Activated CD4-positive, alpha-beta T cell treated with anti-CD3 and anti-CD28 coated beads, Interleukin-2, amount 50 U/mL, for 1 hour (primary cell): ENCODE data around the gene BHLHE40.
A peak's percentile ranks its signal among the peaks of the same experiment; 100 is the strongest.
"Not testable (repeated sequence)": the region's sequence is repeated elsewhere in the genome, so short reads cannot be mapped to it uniquely, and the experiment has no call there.

ENCODE experiments used
- DNase-seq: peaks from one replicate; pipeline ENCODE4 v3.0.0-alpha.2; 2020

BHLHE40 gene

GRCh38 chr3:4979428-4980228 is at the start of gene BHLHE40:
Gene BHLHE40, plus strand, starts transcription at chr3:4979437. Its CDS starts 282 bp downstream, at chr3:4979719.
- peak; percentile 29 for DNase-seq

GRCh38 chr3:4930501-4930900 is 48.7 kb upstream of the BHLHE40 start:
- DNase-seq = no peak

DNA sequence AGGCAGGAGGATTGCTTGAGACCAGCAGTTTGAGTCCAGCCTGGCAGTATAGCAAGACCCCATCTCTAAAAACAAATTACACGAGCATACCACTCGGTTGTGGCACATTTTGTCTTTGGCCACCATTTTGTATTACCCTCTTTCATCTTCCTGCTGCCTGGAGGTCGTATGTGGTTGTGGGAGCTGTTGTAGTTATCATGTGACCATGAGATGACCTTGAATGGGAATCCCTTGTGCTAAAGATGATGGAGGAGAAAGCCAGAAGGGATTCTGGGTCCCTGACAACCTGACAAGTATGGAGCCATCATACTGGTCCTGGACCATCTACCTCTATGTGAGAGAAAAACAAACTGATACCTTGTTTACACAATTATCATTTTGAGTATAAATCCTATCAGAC is 45.2 kb upstream of the BHLHE40 start:
- no peak for DNase-seq

GRCh38 chr3:4935347-4935746 is 43.9 kb upstream of the BHLHE40 start:
- no peak for DNase-seq

DNA sequence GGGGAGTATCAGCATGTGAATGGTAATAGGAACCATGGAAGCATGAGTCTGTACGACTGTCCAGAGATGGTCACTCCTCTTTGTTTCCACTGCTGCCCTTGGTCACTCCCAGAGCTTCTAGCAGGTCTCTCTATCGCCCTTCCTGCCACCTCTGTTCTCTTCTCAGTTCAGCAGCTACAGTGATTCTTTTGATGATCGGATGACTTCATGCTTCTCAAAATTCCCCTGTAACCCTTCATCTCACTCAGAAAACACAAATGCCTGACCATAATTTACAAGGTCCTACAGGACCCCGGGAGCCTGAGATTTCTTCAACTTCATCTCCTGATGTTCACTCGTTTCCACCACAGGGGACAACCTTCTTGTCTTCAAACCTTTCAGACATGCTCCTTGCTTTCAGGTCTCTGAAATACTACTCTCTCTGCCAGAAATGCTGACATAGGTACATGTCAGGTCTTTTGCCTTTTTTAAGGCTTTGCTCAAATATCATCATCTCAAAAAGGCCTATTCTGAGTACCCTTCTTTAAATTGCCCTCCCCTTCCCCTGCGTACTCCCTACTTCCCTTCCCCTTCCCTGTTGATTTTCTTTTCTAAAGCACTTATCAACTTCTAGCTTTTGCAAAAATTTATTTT is 42.1 kb upstream of the BHLHE40 start:
- no peak for DNase-seq

GRCh38 chr3:4938281-4938982 is 40.8 kb upstream of the BHLHE40 start:
- DNase-seq = no peak

DNA sequence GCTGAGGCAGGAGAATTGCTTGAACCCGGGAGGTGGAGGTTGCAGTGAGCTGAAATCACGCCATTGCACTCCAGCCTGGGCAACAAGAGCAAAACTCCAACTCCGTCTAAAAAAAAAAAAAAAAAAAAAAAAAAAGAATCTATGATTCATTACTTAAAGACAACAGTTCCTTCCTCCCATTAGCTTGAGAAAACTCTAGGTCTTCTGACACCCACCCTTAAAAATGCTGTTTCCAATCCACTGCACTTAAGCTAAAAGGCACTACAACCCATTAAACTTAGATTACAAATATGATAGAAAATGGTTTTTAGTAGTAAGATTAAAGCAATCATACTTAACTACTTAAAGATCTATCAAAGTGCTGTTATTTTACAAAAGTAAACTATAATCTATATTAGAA is 40.0 kb upstream of the BHLHE40 start:
- no peak for DNase-seq

- DNase-seq = no peak
Measured at GRCh38 chr3:4940985-4941384, 38.3 kb upstream of the BHLHE40 start.

DNA sequence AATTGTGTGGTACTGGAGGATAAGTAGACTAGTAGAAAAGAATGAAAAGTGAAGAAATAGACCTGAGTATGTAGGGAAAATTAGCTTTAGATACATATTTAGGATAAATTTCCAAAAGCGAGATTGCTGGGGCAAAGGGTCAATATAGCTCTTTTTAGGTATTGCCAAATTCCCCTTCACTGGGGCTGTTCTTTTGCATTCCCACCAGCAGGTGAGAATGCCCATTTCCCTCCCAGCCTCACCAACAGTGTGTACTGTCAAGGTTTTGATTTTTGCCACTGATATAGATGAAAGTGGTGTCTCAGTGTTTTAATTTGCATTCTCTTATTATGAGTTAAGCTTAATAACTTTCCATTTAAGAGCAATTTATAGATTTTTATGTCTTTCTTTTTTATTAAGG is 35.7 kb upstream of the BHLHE40 start:
- no peak for DNase-seq

DNA sequence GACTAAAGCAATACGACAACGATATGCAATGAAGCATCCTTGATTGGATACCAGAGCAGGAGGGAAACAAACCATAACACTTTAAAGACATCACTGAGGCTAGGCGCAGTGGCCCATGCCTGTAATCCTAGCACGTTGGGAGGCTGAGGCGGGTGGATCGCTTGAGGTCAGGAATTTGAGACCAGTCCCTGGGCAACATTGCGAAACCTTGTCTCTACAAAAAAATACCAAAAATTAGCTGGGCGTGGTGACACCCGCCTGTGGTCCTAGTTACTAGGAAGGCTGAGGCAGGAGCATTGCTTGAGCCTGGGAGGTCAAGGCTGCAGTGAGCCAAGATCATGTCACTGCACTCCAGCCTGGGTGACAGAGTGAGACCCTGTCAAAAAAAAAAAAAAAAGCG is 33.9 kb upstream of the BHLHE40 start:
- no peak for DNase-seq

GRCh38 chr3:4947028-4947427 is 32.2 kb upstream of the BHLHE40 start:
- DNase-seq = no peak

GRCh38 chr3:4948395-4948794 is 30.8 kb upstream of the BHLHE40 start:
- DNase-seq = no peak

DNA sequence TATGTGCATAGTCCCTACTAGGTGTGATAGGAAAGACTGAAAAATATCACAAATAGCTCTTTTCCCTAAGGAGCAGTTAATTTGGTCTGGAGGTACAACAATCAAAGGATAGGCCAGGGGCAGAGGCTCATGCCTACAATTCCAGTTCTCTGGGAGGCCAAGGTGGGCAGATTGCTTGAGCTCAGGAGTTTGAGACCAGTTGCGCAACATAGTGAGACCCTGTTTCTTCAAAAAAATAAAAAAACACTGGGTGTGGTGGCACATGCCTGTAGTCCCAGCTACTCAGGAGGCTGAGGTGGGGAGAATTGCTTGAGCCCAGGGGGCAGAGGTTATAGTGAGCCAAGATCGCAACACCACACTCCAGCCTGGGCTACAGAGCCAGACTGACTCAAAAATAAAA is 30.2 kb upstream of the BHLHE40 start:
- DNase-seq = no peak

DNA sequence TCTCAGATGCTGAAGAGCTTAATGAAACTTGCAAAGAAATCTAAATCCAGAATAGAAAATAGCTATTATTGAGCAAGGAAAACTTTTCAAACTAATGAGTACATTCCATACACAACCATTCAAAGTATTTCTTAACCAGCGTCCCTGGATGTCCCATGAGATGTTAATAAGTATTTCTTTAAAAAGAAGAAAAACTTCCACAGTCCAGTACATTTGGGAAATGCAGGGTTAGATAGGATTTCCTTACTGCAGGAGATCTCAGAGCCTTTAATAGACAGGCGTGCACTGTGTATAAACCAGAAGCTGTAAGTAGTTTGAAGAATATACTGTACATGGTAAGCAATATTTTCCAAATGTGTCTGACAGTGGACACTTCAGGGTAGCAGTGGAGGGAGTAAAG is 29.6 kb upstream of the BHLHE40 start:
- DNase-seq = no peak

DNA sequence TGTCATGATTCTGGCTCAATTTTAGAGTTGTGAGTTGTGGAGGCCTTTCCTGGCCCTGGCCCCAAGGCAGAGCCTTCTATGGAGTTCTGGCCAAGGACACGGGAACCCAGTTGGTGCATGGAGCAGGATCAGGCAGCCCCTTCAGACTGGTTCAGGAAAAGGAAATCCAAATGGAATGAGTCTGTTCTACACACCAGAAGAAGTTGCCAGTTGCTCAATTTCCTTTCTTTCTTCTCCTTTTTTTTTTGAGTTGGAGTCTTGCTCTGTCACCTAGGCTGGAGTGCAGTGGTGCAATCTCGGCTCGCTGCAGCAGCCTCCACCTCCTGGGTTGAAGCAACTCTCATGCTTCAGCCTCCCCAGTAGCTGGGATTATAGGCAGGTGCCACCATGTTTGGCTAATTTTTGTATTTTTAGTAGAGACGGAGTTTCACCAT is 28.9 kb upstream of the BHLHE40 start:
- no peak for DNase-seq

DNA sequence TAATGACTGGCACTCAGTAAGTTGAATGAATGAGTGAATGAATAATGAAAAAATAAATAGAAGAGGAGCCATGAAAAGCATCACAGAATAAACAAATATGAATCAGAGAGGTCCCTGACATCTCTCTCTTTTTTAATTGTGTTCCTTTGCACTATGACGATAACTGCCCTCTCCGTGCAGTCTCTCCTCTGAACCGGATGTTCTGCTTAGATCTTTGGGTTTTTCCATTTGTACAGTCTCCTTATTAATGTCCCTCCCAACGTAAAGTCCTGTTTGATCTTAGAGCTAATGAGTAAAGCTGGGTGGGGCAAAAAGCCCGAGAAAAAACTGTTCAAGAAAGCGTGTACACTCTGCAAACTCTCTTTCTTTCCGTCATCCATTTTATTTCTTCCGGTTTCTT is 28.3 kb upstream of the BHLHE40 start:
- DNase-seq = no peak

GRCh38 chr3:4953119-4953518 is 26.1 kb upstream of the BHLHE40 start:
- DNase-seq = no peak

DNA sequence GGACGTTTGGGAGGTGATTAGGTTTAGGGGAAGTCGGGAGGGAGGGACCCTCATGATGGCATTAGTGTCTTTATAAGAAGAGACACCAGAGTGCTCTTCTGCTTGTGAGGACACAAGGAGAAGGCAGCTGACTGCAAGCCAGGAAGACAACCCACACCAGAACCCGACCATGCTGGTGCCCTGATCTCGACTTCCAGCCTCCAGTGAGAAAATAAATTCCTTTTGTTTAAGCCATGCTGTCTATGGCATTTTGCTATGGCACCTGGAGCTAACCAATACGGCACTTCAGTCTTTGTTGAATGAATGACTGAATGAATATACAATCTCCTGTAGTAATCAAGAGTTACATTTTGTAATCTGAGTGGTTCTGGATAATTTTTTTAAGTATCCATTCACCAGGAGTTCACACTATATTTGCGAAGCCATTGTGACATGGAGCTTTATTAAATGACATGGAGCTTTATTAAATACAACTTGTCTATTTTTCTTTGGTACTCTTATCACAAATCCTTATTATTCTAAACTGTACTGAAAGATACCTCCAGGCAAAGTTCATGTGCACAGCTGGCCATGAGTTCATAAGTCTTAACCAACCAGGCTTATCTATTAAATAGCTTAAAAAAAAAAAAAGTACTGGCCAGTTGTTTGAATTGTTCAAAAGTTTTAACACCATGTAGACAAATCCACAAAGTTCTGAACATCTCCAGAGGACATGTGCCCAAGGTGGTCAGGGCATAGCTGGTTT is 24.8 kb upstream of the BHLHE40 start:
- no peak for DNase-seq

DNA sequence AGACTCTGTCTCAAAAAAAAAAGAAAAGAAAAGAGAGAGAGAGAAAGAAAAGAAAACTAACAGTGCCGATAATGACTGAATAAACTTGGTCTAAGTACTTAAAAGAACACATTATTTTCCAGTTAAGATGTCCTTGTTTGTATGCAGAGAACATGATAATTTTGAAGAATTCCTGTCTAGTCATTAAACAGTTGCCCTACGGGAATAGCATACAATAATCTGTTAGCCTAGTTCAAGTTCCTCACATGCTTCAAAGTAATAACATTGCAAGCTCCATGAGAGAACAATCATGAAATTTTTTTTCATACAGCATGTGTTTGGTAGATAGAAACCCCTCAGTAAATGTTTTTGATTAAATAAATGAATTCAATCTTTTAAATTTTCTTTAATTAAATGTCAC is 23.1 kb upstream of the BHLHE40 start:
- DNase-seq = no peak

DNA sequence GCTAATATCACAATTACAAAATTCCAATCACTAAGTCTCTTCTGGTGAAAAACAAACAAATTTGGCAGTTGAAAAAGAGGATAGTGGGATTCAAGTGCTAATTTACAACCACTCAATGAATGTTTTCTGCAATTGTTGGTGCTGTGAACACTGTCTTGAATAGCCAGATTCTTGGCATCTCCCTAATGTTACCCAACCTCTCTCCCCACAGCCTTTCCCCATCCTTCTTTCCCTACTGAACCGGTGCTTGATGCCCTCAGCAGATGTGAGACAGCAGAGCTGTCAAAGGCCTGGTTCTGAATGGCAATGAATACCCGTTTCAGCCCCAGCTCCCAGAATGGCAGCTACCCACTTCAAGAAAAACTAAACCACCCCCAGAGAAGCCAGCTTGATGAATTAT is 22.5 kb upstream of the BHLHE40 start:
- DNase-seq = no peak

DNA sequence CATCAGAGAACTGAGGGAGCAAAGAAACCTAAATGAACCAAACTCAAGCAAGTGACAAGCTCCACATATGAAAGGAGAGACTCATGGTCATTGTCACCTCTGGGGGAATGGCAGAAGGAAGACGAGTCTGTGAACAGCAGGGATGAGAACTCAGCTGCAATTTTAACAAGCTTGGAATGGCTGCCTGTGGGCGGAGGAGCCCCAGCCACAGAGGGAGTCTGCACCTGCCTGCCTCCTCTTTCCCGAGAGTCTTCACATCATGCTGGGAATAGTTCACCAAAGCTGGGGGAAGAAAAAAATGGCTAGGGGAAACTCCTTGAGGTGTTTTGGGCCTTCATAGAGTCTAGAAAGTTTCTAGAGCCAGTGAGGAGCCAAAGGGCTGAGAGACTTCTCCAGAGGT is 21.3 kb upstream of the BHLHE40 start:
- no peak for DNase-seq

- no peak for DNase-seq
Measured at GRCh38 chr3:4959180-4959579, 20.1 kb upstream of the BHLHE40 start.

DNA sequence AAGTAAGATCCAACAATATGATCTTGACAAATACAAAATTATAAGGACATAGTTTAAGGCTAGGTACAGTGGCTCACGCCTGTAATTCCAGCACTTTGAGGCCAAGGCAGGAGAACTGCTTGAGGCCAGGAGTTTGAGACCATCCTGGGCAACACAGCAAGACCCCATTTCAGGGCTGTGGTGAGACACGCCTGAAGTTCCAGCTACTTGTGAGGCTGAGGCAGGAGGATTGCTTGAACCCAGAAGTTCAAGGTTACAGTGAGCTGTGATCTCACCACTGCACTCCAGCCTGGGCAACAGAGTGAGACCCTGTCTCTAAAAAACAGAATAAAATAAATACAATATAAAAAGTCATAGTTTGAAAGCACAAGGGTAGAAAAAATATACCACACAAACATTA is 17.4 kb upstream of the BHLHE40 start:
- DNase-seq = not testable (repeated sequence)
